ENCODE data around the gene NEU2.

Gene NEU2

GRCh38 chr2:233058717-233059546 lies 26.5 kb downstream of the NEU2 start:
- Histone ChIP-seq H3K27ac (ENCODE audit: extremely low read depth, low read depth, low read length) (no peak overlapping the region), H3K4me3 (ENCODE audit: low read depth, low read length) (no peak overlapping the region), H3K36me3 (ENCODE audit: control insufficient read depth in 2 of 2, insufficient read depth in 1 of 2, low read length in 2 of 2) (no peaks in the 10 kb centered on the region), H3K4me1 (ENCODE audit: control insufficient read depth, insufficient read depth, low read length) (no peaks in the 10 kb centered on the region), H3K9me3 (ENCODE audit: control insufficient read depth, insufficient read depth, low read depth, low read length) (no peaks in the 10 kb centered on the region)
- CTCF ChIA-PET = interaction anchor here (1.1 to 1.3 kb wide), 2 partner anchors 13 to 204 kb away, joined by 3 read pairs; no protein-coding TSS in a partner anchor
- TF ChIP-seq TRIM28 (IDR thresholded peaks at IDR 0.05; ENCODE audit: borderline replicate concordance, low read length) (no peak), ZFP69B (tag by site-specific recombination; IDR thresholded peaks at IDR 0.05) (no peak), ZNF785 (tag by site-specific recombination; IDR thresholded peaks at IDR 0.05) (no peak), ZNF292 (tag by site-specific recombination; IDR thresholded peaks at IDR 0.05; ENCODE audit: borderline replicate concordance, low read depth) (no peak), ELK4 (IDR thresholded peaks at IDR 0.05; ENCODE audit: borderline replicate concordance, low read depth, low read length) (no peak), ZBTB7A (tag by site-specific recombination; IDR thresholded peaks at IDR 0.05; ENCODE audit: low read depth) (no peak), ZNF701 (tag by site-specific recombination; IDR thresholded peaks at IDR 0.05) (no peak), ZBTB26 (tag by site-specific recombination; optimal IDR thresholded peaks at IDR 0.05) (no peak), ZNF184 (tag by site-specific recombination; IDR thresholded peaks at IDR 0.05) (no peak), ZNF548 (tag by site-specific recombination; IDR thresholded peaks at IDR 0.05) (no peak), ZNF423 (tag by site-specific recombination; IDR thresholded peaks at IDR 0.05) (no peak)
- POLR2A ChIA-PET = no interaction called here

- ChIA-PET POLR2A (no interaction called here), CTCF (interaction anchor here (1.1 kb wide), 1 partner anchor 205 kb away, joined by 3 read pairs; no protein-coding TSS in a partner anchor)
Measured at GRCh38 chr2:233059547-233059796, 27.0 kb downstream of the NEU2 start.

GRCh38 chr2:233059797-233060500 lies 27.5 kb downstream of the NEU2 start, which contains the start of gene INPP5D:
INPP5D (plus strand) TSS chr2:233060342; CDS start chr2:233060479, 137 bp downstream.
- H3K27ac ChIP-seq (ENCODE audit: extremely low read depth, low read depth, low read length) = no peak within 1 kb of the TSS
- H3K36me3 ChIP-seq (ENCODE audit: control insufficient read depth in 2 of 2, insufficient read depth in 1 of 2, low read length in 2 of 2) = no peaks in the 10 kb centered on the region
- no peak for TF ChIP-seq EGR2 (tag by site-specific recombination; IDR thresholded peaks at IDR 0.05; ENCODE audit: low read depth)
- no peak for TF ChIP-seq PRDM6 (tag by site-specific recombination; IDR thresholded peaks at IDR 0.05)
- TF ChIP-seq SCRT1 (tag by site-specific recombination; IDR thresholded peaks at IDR 0.05; ENCODE audit: borderline replicate concordance) = no peak
- no peak for TF ChIP-seq ZNF10 (tag by site-specific recombination; IDR thresholded peaks at IDR 0.05)
- no peak for TF ChIP-seq ZNF792 (tag by site-specific recombination; IDR thresholded peaks at IDR 0.05)
- no peak for TF ChIP-seq ZNF211 (tag by site-specific recombination; IDR thresholded peaks at IDR 0.05; ENCODE audit: low read depth)
- TF ChIP-seq ZNF776 (tag by site-specific recombination; IDR thresholded peaks at IDR 0.05; ENCODE audit: borderline replicate concordance) = no peak
- TF ChIP-seq ZBTB1 (tag by site-specific recombination; IDR thresholded peaks at IDR 0.05) = no peak
- TF ChIP-seq ZNF311 (tag by site-specific recombination; IDR thresholded peaks at IDR 0.05; ENCODE audit: borderline replicate concordance) = no peak
- TF ChIP-seq ZNF335 (tag by site-specific recombination; conservative IDR thresholded peaks at IDR 0.05) = no peak
- no peak for TF ChIP-seq ZEB2 (tag by site-specific recombination; IDR thresholded peaks at IDR 0.05)
- no peak within 1 kb of the TSS for H3K4me3 ChIP-seq (ENCODE audit: low read depth, low read length)
- ChIA-PET CTCF (interaction anchor here (0.5 to 1.0 kb wide), 4 partner anchors 33 to 75 kb away, joined by 3 read pairs; no protein-coding TSS in a partner anchor), POLR2A (no interaction called here)
- H3K9me3 ChIP-seq (ENCODE audit: control insufficient read depth, insufficient read depth, low read depth, low read length) = no peaks in the 10 kb centered on the region
- no peaks in the 10 kb centered on the region for H3K4me1 ChIP-seq (ENCODE audit: control insufficient read depth, insufficient read depth, low read length)

More at GRCh38 chr2:233059547-233059796, 27.0 kb downstream of the NEU2 start:
- TF ChIP-seq ZNF777 (tag by site-specific recombination; IDR thresholded peaks at IDR 0.05; ENCODE audit: borderline replicate concordance) = no peak
- no peak for TF ChIP-seq KLF16 (tag by site-specific recombination; IDR thresholded peaks at IDR 0.05)
- no peak for TF ChIP-seq OVOL3 (tag by site-specific recombination; IDR thresholded peaks at IDR 0.05)
- TF ChIP-seq ZNF19 (tag by site-specific recombination; IDR thresholded peaks at IDR 0.05; ENCODE audit: low read depth) = no peak
- no peak for TF ChIP-seq ZNF521 (tag by site-specific recombination; IDR thresholded peaks at IDR 0.05)
- H3K27ac ChIP-seq (ENCODE audit: extremely low read depth, low read depth, low read length) = no peak overlapping the region
- no peak overlapping the region for H3K4me3 ChIP-seq (ENCODE audit: low read depth, low read length)
- H3K9me3 ChIP-seq (ENCODE audit: control insufficient read depth, insufficient read depth, low read depth, low read length) = no peaks in the 10 kb centered on the region
- no peaks in the 10 kb centered on the region for H3K36me3 ChIP-seq (ENCODE audit: control insufficient read depth in 2 of 2, insufficient read depth in 1 of 2, low read length in 2 of 2)
- H3K4me1 ChIP-seq (ENCODE audit: control insufficient read depth, insufficient read depth, low read length) = no peaks in the 10 kb centered on the region
